ENCODE data around the gene USP36. TPM values are rescaled to one million over a fixed set of nuclear protein-coding genes. Genes with fewer than 3 reads are reported as not detected.

Gene USP36
- total RNA-seq, 1 experiment from 2014 or later, result 79.5 TPM

- Mint-ChIP-seq H3K9me3 (ENCODE audit: low read depth, unreplicated experiment) (no peaks in the 10 kb centered on the region), H3K27me3 (ENCODE audit: unreplicated experiment) (no peaks in the 10 kb centered on the region), H3K4me3 (ENCODE audit: low read depth, unreplicated experiment) (no peak overlapping the region), H3K36me3 (ENCODE audit: insufficient read depth, unreplicated experiment) (peaks cover 71% of the 10 kb centered on the region), H3K4me1 (ENCODE audit: low read depth, unreplicated experiment) (no peaks in the 10 kb centered on the region), H3K27ac (ENCODE audit: unreplicated experiment) (no peak overlapping the region)
- TF ChIP-seq, protein P1, sequence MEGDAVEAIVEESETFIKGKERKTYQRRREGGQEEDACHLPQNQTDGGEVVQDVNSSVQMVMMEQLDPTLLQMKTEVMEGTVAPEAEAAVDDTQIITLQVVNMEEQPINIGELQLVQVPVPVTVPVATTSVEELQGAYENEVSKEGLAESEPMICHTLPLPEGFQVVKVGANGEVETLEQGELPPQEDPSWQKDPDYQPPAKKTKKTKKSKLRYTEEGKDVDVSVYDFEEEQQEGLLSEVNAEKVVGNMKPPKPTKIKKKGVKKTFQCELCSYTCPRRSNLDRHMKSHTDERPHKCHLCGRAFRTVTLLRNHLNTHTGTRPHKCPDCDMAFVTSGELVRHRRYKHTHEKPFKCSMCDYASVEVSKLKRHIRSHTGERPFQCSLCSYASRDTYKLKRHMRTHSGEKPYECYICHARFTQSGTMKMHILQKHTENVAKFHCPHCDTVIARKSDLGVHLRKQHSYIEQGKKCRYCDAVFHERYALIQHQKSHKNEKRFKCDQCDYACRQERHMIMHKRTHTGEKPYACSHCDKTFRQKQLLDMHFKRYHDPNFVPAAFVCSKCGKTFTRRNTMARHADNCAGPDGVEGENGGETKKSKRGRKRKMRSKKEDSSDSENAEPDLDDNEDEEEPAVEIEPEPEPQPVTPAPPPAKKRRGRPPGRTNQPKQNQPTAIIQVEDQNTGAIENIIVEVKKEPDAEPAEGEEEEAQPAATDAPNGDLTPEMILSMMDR (IDR thresholded peaks at IDR 0.05; ENCODE audit: unreplicated experiment), result no peak
- intact Hi-C loops (cut with micrococcal nuclease; ENCODE audit: unreplicated experiment), result no loop called here
- no peak for DNase-seq
- CTCF ChIA-PET, result no interaction called here
- no TSS peak for BruUV-seq (replicated peaks)
Observed at GRCh38 chr17:78812855-78813254, 27.8 kb downstream of the USP36 start.

GRCh38 chr17:78808163-78808562 lies 32.5 kb downstream of the USP36 start:
- H3K4me3 Mint-ChIP-seq (ENCODE audit: low read depth, unreplicated experiment), result no peak overlapping the region
- H3K27me3 Mint-ChIP-seq (ENCODE audit: unreplicated experiment), result no peaks in the 10 kb centered on the region
- H3K4me1 Mint-ChIP-seq (ENCODE audit: low read depth, unreplicated experiment), result no peaks in the 10 kb centered on the region
- BruUV-seq (replicated peaks), result no TSS peak
- TF ChIP-seq, protein P1 (IDR thresholded peaks at IDR 0.05; ENCODE audit: unreplicated experiment), result no peak
- CTCF ChIA-PET, result no interaction called here
- no peak for DNase-seq
- H3K9me3 Mint-ChIP-seq (ENCODE audit: low read depth, unreplicated experiment), result no peaks in the 10 kb centered on the region
- H3K36me3 Mint-ChIP-seq (ENCODE audit: insufficient read depth, unreplicated experiment), result peaks cover 73% of the 10 kb centered on the region
- no peak overlapping the region for H3K27ac Mint-ChIP-seq (ENCODE audit: unreplicated experiment)
- intact Hi-C loops (cut with micrococcal nuclease; ENCODE audit: unreplicated experiment), result no loop called here

DNA sequence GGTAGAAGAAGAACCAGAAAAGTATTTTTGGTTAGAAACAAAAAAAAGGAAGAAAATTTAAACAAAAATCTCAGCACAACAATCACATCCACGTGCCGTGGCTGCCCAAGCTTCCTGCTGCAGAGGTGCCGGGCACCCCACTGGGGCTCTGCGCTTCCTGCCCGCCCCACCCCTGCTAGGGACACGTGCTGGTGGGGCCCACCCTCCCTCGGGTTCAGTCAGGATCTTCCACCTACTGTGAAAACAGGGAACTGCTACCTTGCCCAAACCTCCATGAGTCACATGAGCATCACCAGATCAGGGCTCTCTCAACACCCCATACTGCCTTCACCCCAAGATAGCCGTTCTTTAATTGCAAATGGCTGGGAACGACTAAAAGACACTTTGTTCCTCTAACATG lies 34.2 kb downstream of the USP36 start:
- Mint-ChIP-seq H3K27me3 (ENCODE audit: unreplicated experiment) (no peaks in the 10 kb centered on the region), H3K4me3 (ENCODE audit: low read depth, unreplicated experiment) (no peak overlapping the region), H3K36me3 (ENCODE audit: insufficient read depth, unreplicated experiment) (peaks cover 56% of the 10 kb centered on the region), H3K4me1 (ENCODE audit: low read depth, unreplicated experiment) (no peaks in the 10 kb centered on the region), H3K27ac (ENCODE audit: unreplicated experiment) (no peak overlapping the region), H3K9me3 (ENCODE audit: low read depth, unreplicated experiment) (no peaks in the 10 kb centered on the region)
- CTCF ChIA-PET, result no interaction called here
- BruUV-seq (replicated peaks), result no TSS peak
- DNase-seq, result no peak
- intact Hi-C loops (cut with micrococcal nuclease; ENCODE audit: unreplicated experiment), result no loop called here
- TF ChIP-seq, protein P1 (IDR thresholded peaks at IDR 0.05; ENCODE audit: unreplicated experiment), result no peak

DNA sequence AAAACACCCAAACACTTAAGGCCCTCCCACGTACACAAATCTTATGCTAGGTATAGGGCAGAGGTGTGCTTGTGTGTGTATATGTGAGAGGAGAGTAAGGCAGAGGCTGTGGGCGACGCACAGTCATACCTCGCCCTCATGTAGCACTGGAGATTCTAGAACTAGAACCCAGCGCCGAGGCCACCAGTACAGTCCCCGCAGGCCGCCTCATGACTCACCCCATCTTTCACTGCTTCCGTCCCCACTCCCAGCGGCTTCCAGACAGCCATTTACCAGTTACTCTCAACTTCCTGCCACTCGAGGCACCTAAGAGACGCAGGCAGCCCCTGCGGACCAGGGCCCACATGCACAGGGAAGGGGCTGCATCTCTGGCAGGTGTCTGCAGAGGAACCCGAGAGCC lies 35.3 kb downstream of the USP36 start:
- H3K4me1 Mint-ChIP-seq (ENCODE audit: low read depth, unreplicated experiment), result no peaks in the 10 kb centered on the region
- H3K36me3 Mint-ChIP-seq (ENCODE audit: insufficient read depth, unreplicated experiment), result peaks cover 45% of the 10 kb centered on the region
- H3K27ac Mint-ChIP-seq (ENCODE audit: unreplicated experiment), result no peak overlapping the region
- intact Hi-C loops (cut with micrococcal nuclease; ENCODE audit: unreplicated experiment), result no loop called here
- TF ChIP-seq, protein P1 (IDR thresholded peaks at IDR 0.05; ENCODE audit: unreplicated experiment), result no peak
- H3K4me3 Mint-ChIP-seq (ENCODE audit: low read depth, unreplicated experiment), result no peak overlapping the region
- no peaks in the 10 kb centered on the region for H3K27me3 Mint-ChIP-seq (ENCODE audit: unreplicated experiment)
- DNase-seq, result no peak
- BruUV-seq (replicated peaks), result no TSS peak
- CTCF ChIA-PET, result interaction anchor here (0.7 kb wide), 1 partner anchor 13 kb away, joined by 3 read pairs; no protein-coding TSS in a partner anchor
- no peaks in the 10 kb centered on the region for H3K9me3 Mint-ChIP-seq (ENCODE audit: low read depth, unreplicated experiment)

All from Calu3 (cell line).